Stimulated activated CD4-positive, alpha-beta T cell treated with anti-CD3 and anti-CD28 coated beads, Interleukin-15, amount 100 ng/mL, for 24 hours (primary cell): ENCODE data around the gene CEL.

Experiments
- DNase-seq: peaks from one replicate; pipeline ENCODE4 v3.0.0-alpha.2; 2020

CEL gene

DNA sequence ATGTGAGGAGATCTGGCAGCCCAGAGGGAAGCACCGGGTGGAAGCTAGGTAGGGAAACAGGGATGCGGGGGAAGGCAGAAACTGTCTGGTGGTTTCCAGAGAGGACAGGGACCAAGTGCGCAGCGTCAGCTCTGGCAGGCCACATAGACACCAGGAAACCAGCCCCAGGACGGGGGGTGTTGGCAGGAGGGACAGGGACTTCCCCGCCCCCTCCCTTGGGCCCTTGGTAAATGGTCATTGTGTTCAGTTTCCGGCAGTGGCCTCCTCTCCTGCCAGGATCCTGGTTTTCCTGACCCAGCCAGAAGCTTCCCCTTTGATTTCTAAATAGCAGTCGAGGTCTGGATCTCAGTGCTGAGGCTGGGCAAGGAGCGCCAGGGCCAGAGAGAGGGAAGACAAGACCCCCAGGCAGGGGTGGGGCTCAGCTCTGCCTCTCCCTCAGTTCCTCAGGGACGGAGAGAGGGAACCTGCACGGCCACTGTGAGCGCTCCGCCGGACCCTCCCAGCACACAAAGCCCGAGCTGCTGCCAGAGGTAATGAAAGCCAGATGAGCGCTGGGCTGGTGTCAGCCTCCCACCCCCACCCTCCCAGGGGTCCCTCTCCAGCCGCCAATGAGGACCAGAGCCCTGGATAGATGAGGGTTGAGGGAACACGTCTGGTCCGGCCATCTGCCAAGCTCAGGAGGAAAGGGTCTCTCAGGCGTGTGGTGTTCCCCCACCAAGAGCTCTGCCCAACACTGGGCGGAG is 57.5 kb downstream of the CEL start:
- DNase-seq: no peak

DNA sequence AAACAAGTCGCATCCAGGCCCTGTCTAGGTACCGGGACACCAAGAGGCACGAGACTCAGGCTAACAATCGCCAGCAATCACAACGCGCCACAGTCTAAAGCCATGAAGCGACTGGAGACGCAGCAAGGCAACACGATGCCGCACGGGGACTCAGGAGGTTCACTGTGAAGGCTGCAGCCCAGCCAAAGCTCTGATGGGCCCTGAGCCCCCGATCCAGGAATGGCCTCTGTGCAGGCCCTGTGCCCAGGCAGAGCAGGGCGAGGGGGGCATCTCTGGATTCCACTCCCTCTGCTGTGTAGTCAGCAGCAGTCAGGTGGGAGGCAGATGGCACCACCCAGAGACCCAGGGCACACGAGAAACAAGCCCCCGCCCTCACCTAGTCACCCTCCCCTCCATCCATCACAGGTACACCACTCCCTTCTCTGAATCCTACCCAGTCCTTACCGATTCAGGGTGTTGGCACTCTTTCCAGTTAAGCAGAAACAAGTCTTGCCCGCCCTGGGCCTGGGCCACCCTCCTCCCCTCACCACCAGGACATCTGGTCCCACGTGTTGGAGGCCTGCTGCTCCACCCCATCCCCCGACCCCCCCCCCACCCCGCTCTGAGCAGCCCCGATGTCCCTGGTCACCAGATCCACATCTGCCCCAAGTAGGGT is 58.2 kb downstream of the CEL start:
- no peak for DNase-seq

- no peak for DNase-seq
Measured at GRCh38 chr9:133120501-133121197, 58.9 kb downstream of the CEL start.
